Skeletal muscle satellite cell (primary cell): Measurements from ENCODE around the gene TYW5. TPM values are rescaled to one million over a fixed set of nuclear protein-coding genes. Genes with fewer than 3 reads are reported as not detected.

Source experiments
- H3K27me3 ChIP-seq: 2 replicates; pipeline ENCODE4 v1.7.0; 2013; ENCODE audit warnings: low read length; ENCODE audit not compliant: control insufficient read depth, insufficient read depth
- H3K36me3 ChIP-seq: 2 replicates; pipeline ENCODE4 v1.7.0; 2013; ENCODE audit warnings: mild to moderate bottlenecking, control low read depth, low read length; ENCODE audit not compliant: insufficient read depth
- H3K4me1 ChIP-seq: 2 replicates; pipeline ENCODE4 v1.7.0; 2013; ENCODE audit warnings: low read length; ENCODE audit not compliant: control insufficient read depth, insufficient read depth
- H3K4me2 ChIP-seq: 2 replicates; pipeline ENCODE4 v1.7.0; 2013; ENCODE audit warnings: mild to moderate bottlenecking, low read length
- H3K4me3 ChIP-seq: 2 replicates; pipeline ENCODE4 v1.7.0; 2013; ENCODE audit warnings: low read length
- H3K9ac ChIP-seq: 2 replicates; pipeline ENCODE4 v1.7.0; 2013; ENCODE audit warnings: mild to moderate bottlenecking, low read depth, low read length, moderate library complexity
- H3K9me3 ChIP-seq: replicated peaks from 2 replicates; pipeline ENCODE4 v1.7.0; 2013; ENCODE audit warnings: mild to moderate bottlenecking, control low read depth, low read length
- total RNA-seq: library from RNA; depleted of rRNA; stranded (reverse); fragments of >200 nt; gene quantifications from 2 replicates; pipeline ENCODE4 v1.2.3, GENCODE V29; 2012; rRNA removed

The TYW5 gene, protein sequence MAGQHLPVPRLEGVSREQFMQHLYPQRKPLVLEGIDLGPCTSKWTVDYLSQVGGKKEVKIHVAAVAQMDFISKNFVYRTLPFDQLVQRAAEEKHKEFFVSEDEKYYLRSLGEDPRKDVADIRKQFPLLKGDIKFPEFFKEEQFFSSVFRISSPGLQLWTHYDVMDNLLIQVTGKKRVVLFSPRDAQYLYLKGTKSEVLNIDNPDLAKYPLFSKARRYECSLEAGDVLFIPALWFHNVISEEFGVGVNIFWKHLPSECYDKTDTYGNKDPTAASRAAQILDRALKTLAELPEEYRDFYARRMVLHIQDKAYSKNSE
- 5.0 and 9.1 TPM in 2 replicates for total RNA-seq

- peaks cover 13% of the 10 kb centered on the region for H3K36me3 ChIP-seq
- peak within 1 kb of the TSS; percentile 93 for H3K4me2 ChIP-seq
- no peaks in the 10 kb centered on the region for H3K9me3 ChIP-seq
- H3K27me3 ChIP-seq, result no peaks in the 10 kb centered on the region
- peaks cover 21% of the 10 kb centered on the region for H3K4me1 ChIP-seq
- H3K4me3 ChIP-seq, result peak within 1 kb of the TSS; percentile 93
- H3K9ac ChIP-seq, result peak within 1 kb of the TSS; percentile 88
These were observed at the start of gene TYW5, which contains the start of gene MAIP1 for GRCh38 chr2:199955339-199956061. Gene TYW5 (minus strand): TSS chr2:199955491. CDS start chr2:199955470, 21 bp downstream. Gene MAIP1 (plus strand): TSS chr2:199955582. CDS start chr2:199955799, 217 bp downstream.

DNA sequence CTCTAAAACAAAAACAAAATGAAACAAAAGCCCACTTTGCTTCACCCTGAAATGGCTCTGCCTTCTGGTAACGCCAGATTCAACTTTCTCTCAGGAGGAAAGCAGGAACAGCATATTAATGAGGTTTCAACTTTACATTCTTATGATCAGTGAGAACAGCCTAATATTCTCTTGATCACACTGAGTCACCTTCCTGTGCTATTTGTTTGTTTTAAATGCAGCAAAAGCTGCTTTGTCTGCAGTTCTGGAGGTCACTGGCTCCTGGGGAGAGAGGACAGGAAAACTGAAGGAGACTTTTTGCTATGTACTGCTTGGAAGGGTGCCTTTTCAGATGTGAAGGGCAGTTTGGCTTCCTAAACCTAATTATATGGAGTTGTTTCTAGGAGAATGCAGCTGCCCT is 48.2 kb upstream of the TYW5 start:
- Histone ChIP-seq H3K4me3 (no peak overlapping the region), H3K9me3 (no peaks in the 10 kb centered on the region), H3K4me2 (peak overlapping the region; percentile 6), H3K9ac (no peak overlapping the region), H3K4me1 (no peaks in the 10 kb centered on the region), H3K27me3 (no peaks in the 10 kb centered on the region), H3K36me3 (no peaks in the 10 kb centered on the region)

- H3K4me2 ChIP-seq, result no peak overlapping the region
- H3K4me3 ChIP-seq, result no peak overlapping the region
- no peaks in the 10 kb centered on the region for H3K9me3 ChIP-seq
- no peaks in the 10 kb centered on the region for H3K36me3 ChIP-seq
- H3K27me3 ChIP-seq, result no peaks in the 10 kb centered on the region
- H3K4me1 ChIP-seq, result no peaks in the 10 kb centered on the region
- no peak overlapping the region for H3K9ac ChIP-seq
These were observed 45.3 kb upstream of the TYW5 start for GRCh38 chr2:200000444-200001163.

GRCh38 chr2:199999166-199999565 is 43.9 kb upstream of the TYW5 start:
- H3K4me2 ChIP-seq, result no peak overlapping the region
- no peaks in the 10 kb centered on the region for H3K4me1 ChIP-seq
- H3K27me3 ChIP-seq, result no peaks in the 10 kb centered on the region
- H3K9ac ChIP-seq, result no peak overlapping the region
- no peaks in the 10 kb centered on the region for H3K36me3 ChIP-seq
- no peak overlapping the region for H3K4me3 ChIP-seq
- H3K9me3 ChIP-seq, result no peaks in the 10 kb centered on the region

DNA sequence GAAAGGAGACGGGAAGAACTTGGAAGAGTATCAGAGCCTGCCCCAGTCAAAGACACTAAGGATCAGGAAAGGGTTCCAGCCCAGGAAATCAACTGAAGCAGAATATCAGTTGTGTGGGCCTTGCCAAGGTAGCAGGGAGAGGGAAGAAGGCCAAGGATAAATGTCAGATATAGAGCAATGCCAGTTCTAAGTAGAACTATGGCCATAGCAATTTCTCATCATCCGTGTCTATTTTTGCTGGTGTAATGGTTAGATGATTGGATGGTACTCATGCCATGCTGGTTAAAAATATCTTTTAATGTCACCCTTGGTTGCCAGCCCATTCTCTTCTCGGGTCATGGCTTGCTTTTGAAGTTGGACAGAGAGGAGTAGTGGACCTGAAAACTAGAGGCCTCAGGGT is 42.0 kb upstream of the TYW5 start:
- H3K9ac ChIP-seq, result no peak overlapping the region
- H3K4me3 ChIP-seq, result no peak overlapping the region
- H3K36me3 ChIP-seq, result no peaks in the 10 kb centered on the region
- H3K4me2 ChIP-seq, result no peak overlapping the region
- H3K9me3 ChIP-seq, result no peaks in the 10 kb centered on the region
- H3K27me3 ChIP-seq, result no peaks in the 10 kb centered on the region
- no peaks in the 10 kb centered on the region for H3K4me1 ChIP-seq

DNA sequence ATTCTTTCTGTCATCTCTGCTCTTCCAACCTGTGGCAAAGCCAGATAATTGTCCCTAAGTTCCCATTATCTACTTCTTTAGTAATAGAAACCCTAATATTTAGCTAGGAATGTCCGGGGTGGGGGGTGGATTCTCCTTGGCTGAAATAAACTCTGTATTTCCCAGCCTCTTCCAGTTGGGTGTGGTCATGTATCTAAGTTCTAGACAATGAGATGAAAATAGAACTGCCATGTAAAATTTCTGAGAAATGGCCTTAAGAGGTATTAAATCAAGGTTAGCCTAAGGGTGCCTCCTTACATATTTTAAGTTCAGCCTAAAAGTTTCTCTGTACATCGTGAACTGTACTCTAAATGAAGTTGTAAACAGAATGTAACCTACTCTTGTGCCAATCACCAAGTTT is 39.6 kb upstream of the TYW5 start:
- Histone ChIP-seq H3K9me3 (no peaks in the 10 kb centered on the region), H3K4me2 (no peak overlapping the region), H3K36me3 (no peaks in the 10 kb centered on the region), H3K4me1 (no peaks in the 10 kb centered on the region), H3K9ac (no peak overlapping the region), H3K27me3 (no peaks in the 10 kb centered on the region), H3K4me3 (no peak overlapping the region)

DNA sequence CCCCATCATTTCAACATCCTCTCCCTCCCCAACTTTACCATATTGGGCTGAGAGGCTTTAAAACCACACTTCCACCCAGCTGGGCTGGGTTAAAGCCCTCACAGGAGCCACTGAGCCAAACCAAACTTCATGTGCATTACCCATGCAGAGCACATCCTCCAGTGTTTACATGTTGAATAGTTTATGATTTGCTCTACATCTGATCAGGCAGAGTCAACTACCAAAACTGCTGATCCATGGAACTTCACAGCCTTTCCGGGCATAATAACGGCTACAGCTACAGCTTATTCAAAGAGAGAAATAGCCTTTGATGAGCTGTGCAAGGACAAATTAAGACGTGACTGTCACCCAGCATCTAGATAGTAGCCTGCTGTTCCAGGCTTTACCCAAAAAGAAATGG is 39.1 kb upstream of the TYW5 start:
- no peaks in the 10 kb centered on the region for H3K27me3 ChIP-seq
- H3K4me3 ChIP-seq, result no peak overlapping the region
- H3K9ac ChIP-seq, result no peak overlapping the region
- no peak overlapping the region for H3K4me2 ChIP-seq
- no peaks in the 10 kb centered on the region for H3K9me3 ChIP-seq
- no peaks in the 10 kb centered on the region for H3K36me3 ChIP-seq
- H3K4me1 ChIP-seq, result no peaks in the 10 kb centered on the region

DNA sequence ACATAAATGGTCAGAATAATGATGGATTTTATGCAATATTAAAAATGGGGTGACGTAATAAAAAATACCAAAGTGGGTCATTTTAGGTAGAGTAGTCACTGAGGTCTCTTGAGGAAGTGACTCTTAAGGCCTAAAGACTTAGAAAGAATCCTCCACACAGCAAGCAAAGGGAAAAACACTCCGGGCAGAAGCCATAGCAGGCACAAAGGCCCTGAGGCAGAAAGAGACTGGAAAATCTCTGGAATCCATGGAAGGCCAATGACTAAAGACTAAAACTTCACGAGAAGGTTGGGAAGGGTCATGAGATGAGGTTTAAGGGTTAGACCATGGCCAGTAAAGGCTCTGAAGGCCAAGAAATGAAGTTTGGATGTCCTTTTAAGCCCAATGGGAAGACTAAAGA is 37.0 kb upstream of the TYW5 start:
- Histone ChIP-seq H3K27me3 (no peaks in the 10 kb centered on the region), H3K9ac (no peak overlapping the region), H3K9me3 (no peaks in the 10 kb centered on the region), H3K36me3 (no peaks in the 10 kb centered on the region), H3K4me1 (peaks cover 14% of the 10 kb centered on the region), H3K4me2 (no peak overlapping the region), H3K4me3 (no peak overlapping the region)

DNA sequence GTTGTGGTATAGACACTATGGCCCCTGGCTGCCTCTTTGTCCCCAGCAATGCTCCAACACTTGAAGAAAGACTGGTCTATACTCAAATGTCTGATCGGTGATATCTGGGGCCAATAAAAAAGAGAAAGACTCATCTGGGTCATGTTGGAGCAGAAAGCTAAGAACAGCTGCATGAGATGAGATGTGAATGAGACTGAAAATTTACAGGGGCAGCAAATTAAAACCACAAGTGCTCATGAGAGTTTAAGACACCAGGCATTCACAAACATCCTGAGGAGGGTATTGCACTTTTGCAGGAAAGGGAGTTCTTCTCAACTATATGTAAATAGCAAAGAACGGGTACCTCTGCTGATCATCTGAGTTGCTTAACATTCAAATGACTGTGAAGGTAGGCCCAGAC is 36.4 kb upstream of the TYW5 start:
- Histone ChIP-seq H3K9me3 (no peaks in the 10 kb centered on the region), H3K4me1 (peaks cover 17% of the 10 kb centered on the region), H3K9ac (no peak overlapping the region), H3K36me3 (no peaks in the 10 kb centered on the region), H3K27me3 (no peaks in the 10 kb centered on the region), H3K4me3 (no peak overlapping the region), H3K4me2 (no peak overlapping the region)

DNA sequence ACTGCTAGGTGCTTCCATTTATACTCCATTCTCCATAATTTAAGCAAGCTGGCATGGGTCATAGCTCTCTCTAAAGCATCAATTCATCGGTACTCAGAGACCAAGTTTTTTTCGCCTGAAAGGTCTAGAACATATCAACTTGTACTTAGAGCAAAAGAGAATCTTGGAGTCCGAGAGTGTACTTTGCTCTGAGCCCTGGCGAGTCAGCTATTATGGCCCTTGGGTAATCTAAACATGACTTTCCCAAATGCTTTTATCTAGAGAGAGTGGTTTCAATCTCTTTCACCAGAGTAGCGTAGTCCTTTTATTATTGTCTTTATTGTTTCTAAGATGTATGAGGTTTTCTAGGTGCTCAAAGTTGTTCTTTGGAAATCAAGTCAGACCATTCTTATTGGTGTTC is 34.5 kb upstream of the TYW5 start:
- H3K9me3 ChIP-seq, result no peaks in the 10 kb centered on the region
- H3K36me3 ChIP-seq, result no peaks in the 10 kb centered on the region
- H3K4me3 ChIP-seq, result no peak overlapping the region
- no peak overlapping the region for H3K9ac ChIP-seq
- H3K27me3 ChIP-seq, result no peaks in the 10 kb centered on the region
- peaks cover 17% of the 10 kb centered on the region for H3K4me1 ChIP-seq
- no peak overlapping the region for H3K4me2 ChIP-seq

DNA sequence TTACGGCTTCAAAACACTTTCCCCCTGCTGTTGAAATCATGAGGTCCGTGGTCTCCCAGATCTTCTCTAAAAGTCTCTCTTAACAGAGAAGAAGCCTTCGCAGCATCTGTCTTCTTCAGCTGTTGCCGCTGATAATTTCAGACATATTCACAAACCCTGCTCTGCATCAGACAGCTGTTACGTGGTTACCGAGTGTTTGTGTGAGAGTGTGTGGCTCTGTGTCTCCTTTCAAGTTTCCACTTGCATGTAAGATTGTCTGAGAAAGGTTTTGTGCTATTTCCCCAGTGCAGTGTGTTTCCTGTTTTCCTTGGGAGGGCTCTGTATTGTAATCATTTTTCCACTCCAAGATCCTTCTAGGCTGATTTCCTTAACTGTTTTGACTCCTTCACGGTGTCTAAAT is 32.9 kb upstream of the TYW5 start:
- no peaks in the 10 kb centered on the region for H3K27me3 ChIP-seq
- no peaks in the 10 kb centered on the region for H3K9me3 ChIP-seq
- peaks cover 17% of the 10 kb centered on the region for H3K4me1 ChIP-seq
- H3K4me2 ChIP-seq, result peak overlapping the region; percentile 63
- H3K9ac ChIP-seq, result no peak overlapping the region
- H3K36me3 ChIP-seq, result no peaks in the 10 kb centered on the region
- peak overlapping the region; percentile 20 for H3K4me3 ChIP-seq
